GM10248 (cell line): ENCODE results near the gene SAMD4B.
A peak's percentile ranks its signal among the peaks of the same experiment; 100 is the strongest.

Source experiments
- CTCF ChIA-PET: fragments of 300-600 bp; sonication (Branson Sonifier 250); formaldehyde crosslinking; extraction: SDS; loops from one replicate; lab custom pipeline; 2021; ENCODE audit warnings: antibody characterized with exemption; lab: Yijun Ruan, JAX
- POLR2A ChIA-PET: fragments of 350-650 bp; sonication (Branson Sonifier 250); formaldehyde crosslinking; extraction: SDS; loops from one replicate; lab custom pipeline; 2020; ENCODE audit warnings: antibody characterized with exemption; lab: Yijun Ruan, JAX
- DNase-seq: peaks from one replicate; pipeline ENCODE4 v3.0.0; 2012; ENCODE audit errors: extremely low spot score
- CTCF ChIP-seq: IDR thresholded peaks from 2 replicates; pipeline ENCODE4 v1.5.1; 2012; ENCODE audit warnings: mild to moderate bottlenecking, low read depth; ENCODE audit errors: extremely low read depth, missing control alignments, control extremely low read depth

Gene SAMD4B

GRCh38 chr19:39427707-39428106 lies 85.5 kb downstream of the SAMD4B start:
- no peak for DNase-seq
- ChIA-PET CTCF (interaction anchor here (1.0 to 3.3 kb wide), 3 partner anchors 8 to 30 kb away, joined by 4 to 15 read pairs (median 8); partner anchors contain the start of gene PLEKHG2), POLR2A (interaction anchor here (1.0 to 2.3 kb wide), 4 partner anchors 8 to 21 kb away, joined by 3 to 11 read pairs (median 4); partner anchors contain the start of genes RPS16 and SUPT5H)
- no peak for TF ChIP-seq CTCF

GRCh38 chr19:39428283-39429112 lies 86.3 kb downstream of the SAMD4B start:
- ChIA-PET CTCF (interaction anchor here (0.8 to 3.3 kb wide), 4 partner anchors 9 to 31 kb away, joined by 3 to 15 read pairs (median 7); partner anchors contain the start of gene PLEKHG2), POLR2A (interaction anchor here (1.0 to 2.3 kb wide), 6 partner anchors 7 to 31 kb away, joined by 3 to 11 read pairs (median 4); partner anchors contain the start of genes RPS16 and SUPT5H)
- DNase-seq: no peak

GRCh38 chr19:39430675-39431593 lies 88.7 kb downstream of the SAMD4B start:
- CTCF ChIA-PET: interaction anchor here (1.0 to 1.7 kb wide), 5 partner anchors 10 to 33 kb away, joined by 3 to 5 read pairs (median 4); no protein-coding TSS in a partner anchor
- POLR2A ChIA-PET: interaction anchor here (0.9 to 1.7 kb wide), 6 partner anchors 10 to 33 kb away, joined by 3 to 6 read pairs (median 5); no protein-coding TSS in a partner anchor
- TF ChIP-seq CTCF: no peak
- peak; percentile 65 for DNase-seq

More at GRCh38 chr19:39428283-39429112, 86.3 kb downstream of the SAMD4B start:
- TF ChIP-seq CTCF: no peak

GRCh38 chr19:39432677-39433025 lies 90.4 kb downstream of the SAMD4B start:
- ChIA-PET POLR2A (interaction anchor here (0.7 to 1.8 kb wide), 7 partner anchors 8 to 546 kb away, joined by 3 to 7 read pairs (median 4); partner anchors contain the start of gene SAMD4B), CTCF (interaction anchor here (1.3 to 1.6 kb wide), 2 partner anchors 19 to 34 kb away, joined by 4 read pairs; no protein-coding TSS in a partner anchor)
- TF ChIP-seq CTCF: no peak
- no peak for DNase-seq

- no peak for TF ChIP-seq CTCF
- ChIA-PET CTCF (interaction anchor here (1.0 to 1.8 kb wide), 5 partner anchors 10 to 37 kb away, joined by 3 to 6 read pairs (median 4); partner anchors contain the start of gene PLEKHG2), POLR2A (interaction anchor here (0.7 to 1.8 kb wide), 4 partner anchors 11 to 545 kb away, joined by 4 to 7 read pairs (median 6); partner anchors contain the start of gene SUPT5H)
- DNase-seq: no peak
Measured at GRCh38 chr19:39433480-39434079, 91.4 kb downstream of the SAMD4B start.
